ENCODE data around the gene TREML1. TPM values are rescaled to one million over a fixed set of nuclear protein-coding genes. Genes with fewer than 3 reads are reported as not detected.

The TREML1 gene, protein sequence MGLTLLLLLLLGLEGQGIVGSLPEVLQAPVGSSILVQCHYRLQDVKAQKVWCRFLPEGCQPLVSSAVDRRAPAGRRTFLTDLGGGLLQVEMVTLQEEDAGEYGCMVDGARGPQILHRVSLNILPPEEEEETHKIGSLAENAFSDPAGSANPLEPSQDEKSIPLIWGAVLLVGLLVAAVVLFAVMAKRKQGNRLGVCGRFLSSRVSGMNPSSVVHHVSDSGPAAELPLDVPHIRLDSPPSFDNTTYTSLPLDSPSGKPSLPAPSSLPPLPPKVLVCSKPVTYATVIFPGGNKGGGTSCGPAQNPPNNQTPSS
- polyA plus RNA-seq (2013, experiment 1 of 2): not detected
- polyA plus RNA-seq (2013, experiment 2 of 2): not detected

DNA sequence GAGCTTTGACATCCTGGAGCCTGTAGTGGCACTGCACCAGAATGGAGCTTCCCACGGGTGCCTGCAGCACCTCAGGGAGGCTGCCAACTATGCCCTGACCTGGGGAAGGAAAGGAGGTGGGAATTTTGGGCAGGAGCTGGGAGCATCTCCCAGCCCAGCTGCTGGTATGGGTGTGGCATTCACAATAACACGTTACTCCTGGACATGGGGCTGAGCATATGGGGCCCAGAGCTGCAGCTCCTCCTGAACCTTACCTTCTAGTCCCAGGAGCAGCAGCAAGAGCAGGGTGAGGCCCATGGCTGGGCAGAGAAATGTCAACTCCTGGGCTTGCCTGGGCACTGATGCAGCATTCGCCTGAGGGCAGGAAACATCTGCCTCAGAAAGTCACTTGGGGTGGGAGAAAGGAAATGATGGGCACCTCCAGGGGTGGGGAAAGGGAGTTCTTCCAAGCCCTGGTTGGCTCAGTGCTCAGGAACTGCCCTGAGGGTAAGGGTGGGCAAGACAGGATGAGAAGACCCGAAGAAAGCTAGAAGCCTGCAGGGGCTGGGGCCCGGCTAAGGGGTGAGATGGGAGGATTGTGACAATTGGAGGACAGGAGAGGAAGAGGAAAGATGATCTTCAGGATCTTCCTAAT is at the start of gene TREML1:
TSS of gene TREML1 (minus strand) at position 356 of the 634 bp plus-strand sequence. CDS start at position 297, 59 bp downstream.
- Histone ChIP-seq H3K23ac (ENCODE audit: low read depth, low read length, poor library complexity) (peak within 1 kb of the TSS; percentile 18), H3K36me3 (replicated peaks in 1 of 2; ENCODE audit: control insufficient read depth in 2 of 2, insufficient read depth in 2 of 2, low read length in 2 of 2) (no peaks in the 10 kb centered on the region), H3K18ac (ENCODE audit: low read length) (peak within 1 kb of the TSS; percentile 27), H2BK5ac (ENCODE audit: low read length) (no peak within 1 kb of the TSS), H3K4me2 (ENCODE audit: insufficient read depth, low read length, poor library complexity, severe bottlenecking) (no peak within 1 kb of the TSS), H2BK120ac (ENCODE audit: low read depth, low read length) (no peak within 1 kb of the TSS), H3K27me3 (ENCODE audit: control insufficient read depth in 3 of 3, insufficient read depth in 3 of 3, low read depth in 1 of 3, low read length in 3 of 3) (peaks cover 0 to 14% (median 0%) of the 10 kb centered on the region in 3 experiments), H4K91ac (ENCODE audit: low read depth, low read length, poor library complexity) (no peak within 1 kb of the TSS), H2AFZ (ENCODE audit: low read length) (no peak within 1 kb of the TSS), H3K4me3 (ENCODE audit: low read length in 2 of 2) (no peak within 1 kb of the TSS), H3K4me1 (ENCODE audit: control insufficient read depth in 2 of 2, insufficient read depth in 1 of 2, low read depth in 1 of 2, low read length in 2 of 2) (peaks cover 0 to 1% of the 10 kb centered on the region in 2 donors), H3K9me3 (replicated peaks in 1 of 2; ENCODE audit: control insufficient read depth in 2 of 2, insufficient read depth in 1 of 2, low read depth in 1 of 2, low read length in 2 of 2) (no peaks in the 10 kb centered on the region), H3K14ac (ENCODE audit: low read length) (peak within 1 kb of the TSS; percentile 59), H2AK5ac (ENCODE audit: low read depth, low read length) (no peak within 1 kb of the TSS), H4K8ac (ENCODE audit: low read depth, low read length) (no peak within 1 kb of the TSS), H3K4ac (ENCODE audit: low read length) (no peak within 1 kb of the TSS), H3K9ac (ENCODE audit: low read depth, low read length, poor library complexity) (no peak within 1 kb of the TSS), H2BK12ac (ENCODE audit: low read length) (no peak within 1 kb of the TSS), H2BK15ac (ENCODE audit: low read length) (no peak within 1 kb of the TSS), H3K27ac (replicated peaks; ENCODE audit: low read length) (no peak within 1 kb of the TSS), H3K79me1 (ENCODE audit: low read depth, low read length) (no peaks in the 10 kb centered on the region)
- WGBS, 2 donors (ENCODE audit: extremely low coverage in 2 of 2, insufficient read length in 2 of 2, insufficient replicate concordance in 1 of 2): no CpG with 5 or more reads among the region's 5 CpGs
- no peak for DNase-seq (ENCODE audit: low spot score)

DNA sequence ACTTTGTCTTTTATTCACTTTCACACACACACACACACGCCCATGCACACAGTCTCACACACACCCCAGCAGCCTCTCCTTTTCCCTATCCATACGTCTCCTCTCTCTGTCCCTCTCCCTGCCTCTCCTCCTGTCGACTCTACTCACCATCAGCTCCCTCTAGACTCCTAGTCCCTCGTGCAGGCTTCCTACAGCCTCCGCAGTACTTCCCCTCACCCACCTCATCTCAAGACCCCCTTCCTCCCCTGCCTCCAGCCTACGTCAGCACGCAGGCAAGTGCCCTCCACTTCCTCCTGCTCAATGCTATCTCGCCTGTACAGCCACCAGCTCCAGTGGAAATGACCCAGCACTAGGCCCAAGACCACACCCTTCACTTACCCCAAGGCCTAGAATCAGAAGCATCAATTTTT is 47.6 kb upstream of the TREML1 start:
- no peaks in the 10 kb centered on the region for H3K9me3 ChIP-seq (replicated peaks in 1 of 2; ENCODE audit: control insufficient read depth in 2 of 2, insufficient read depth in 1 of 2, low read depth in 1 of 2, low read length in 2 of 2)
- no peak overlapping the region for H3K4me2 ChIP-seq (ENCODE audit: insufficient read depth, low read length, poor library complexity, severe bottlenecking)
- peak overlapping the region; percentile 79 for H4K91ac ChIP-seq (ENCODE audit: low read depth, low read length, poor library complexity)
- no peaks in the 10 kb centered on the region for H3K36me3 ChIP-seq (replicated peaks in 1 of 2; ENCODE audit: control insufficient read depth in 2 of 2, insufficient read depth in 2 of 2, low read length in 2 of 2)
- H3K27ac ChIP-seq (replicated peaks; ENCODE audit: low read length): no peak overlapping the region
- H3K4me3 ChIP-seq (ENCODE audit: low read length in 2 of 2): no peak overlapping the region
- H3K4ac ChIP-seq (ENCODE audit: low read length): no peak overlapping the region
- no peaks in the 10 kb centered on the region for H3K27me3 ChIP-seq (ENCODE audit: control insufficient read depth in 3 of 3, insufficient read depth in 3 of 3, low read depth in 1 of 3, low read length in 3 of 3)
- no peak overlapping the region for H2AK5ac ChIP-seq (ENCODE audit: low read depth, low read length)
- no peak overlapping the region for H3K14ac ChIP-seq (ENCODE audit: low read length)
- no CpG with 5 or more reads among the region's 8 CpGs for WGBS, 2 donors (ENCODE audit: extremely low coverage in 2 of 2, insufficient read length in 2 of 2, insufficient replicate concordance in 1 of 2)
- no peak overlapping the region for H4K8ac ChIP-seq (ENCODE audit: low read depth, low read length)
- no peak overlapping the region for H2BK120ac ChIP-seq (ENCODE audit: low read depth, low read length)
- no peak overlapping the region for H2AFZ ChIP-seq (ENCODE audit: low read length)
- H3K18ac ChIP-seq (ENCODE audit: low read length): peak overlapping the region; percentile 11
- no peak overlapping the region for H2BK12ac ChIP-seq (ENCODE audit: low read length)
- peak overlapping the region; percentile 58 for H3K23ac ChIP-seq (ENCODE audit: low read depth, low read length, poor library complexity)
- no peak overlapping the region for H2BK15ac ChIP-seq (ENCODE audit: low read length)
- H3K4me1 ChIP-seq (ENCODE audit: control insufficient read depth in 2 of 2, insufficient read depth in 1 of 2, low read depth in 1 of 2, low read length in 2 of 2): peaks cover 0 to 8% of the 10 kb centered on the region in 2 donors
- H2BK5ac ChIP-seq (ENCODE audit: low read length): no peak overlapping the region
- no peak overlapping the region for H3K9ac ChIP-seq (ENCODE audit: low read depth, low read length, poor library complexity)
- no peak for DNase-seq (ENCODE audit: low spot score)
- no peaks in the 10 kb centered on the region for H3K79me1 ChIP-seq (ENCODE audit: low read depth, low read length)

DNA sequence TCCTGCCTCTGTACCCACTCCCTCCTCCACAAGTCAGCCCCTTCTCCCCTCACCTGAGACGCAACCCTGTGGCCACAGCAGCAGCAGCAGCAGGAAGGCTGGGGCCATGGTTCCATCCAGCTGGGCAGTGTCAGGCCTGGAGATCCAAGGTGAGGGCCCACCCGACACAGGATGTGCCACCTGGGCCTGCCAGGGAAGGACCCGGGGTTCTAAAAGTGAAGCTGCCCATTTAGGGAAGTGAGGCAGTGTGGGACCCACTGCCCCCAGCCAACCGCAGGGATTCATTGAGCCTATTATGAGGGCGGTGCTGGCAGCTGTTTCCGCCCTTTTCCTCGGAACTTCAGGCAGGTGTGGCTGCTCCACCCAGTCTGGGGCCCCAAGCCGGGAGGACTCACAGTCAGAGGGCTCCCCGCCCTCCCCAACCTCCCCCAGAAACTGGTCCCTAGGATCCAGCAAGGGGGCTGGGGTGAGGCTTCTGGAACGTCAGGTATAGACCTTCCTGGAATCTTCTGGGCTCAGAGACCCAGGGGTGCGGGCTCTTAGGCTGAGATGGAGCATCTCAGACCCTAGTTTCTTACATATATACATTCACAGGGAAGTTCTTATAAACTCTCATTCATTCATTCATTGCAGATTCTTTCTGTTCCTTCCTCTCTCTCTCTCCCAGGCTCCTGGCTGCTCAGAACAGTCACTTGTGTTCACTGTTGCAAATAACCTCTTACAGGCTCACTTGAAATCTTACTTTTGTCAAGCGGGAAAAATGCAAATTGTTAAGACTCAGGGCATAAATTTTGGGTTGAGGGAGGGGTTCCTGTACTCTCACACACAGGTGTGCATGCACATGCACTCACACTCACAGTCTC is 47.0 kb upstream of the TREML1 start, which contains the start of gene TREML2:
TSS of gene TREML2 (minus strand) at position 249 of the 863 bp plus-strand sequence. CDS start at position 108, 141 bp downstream.
- Histone ChIP-seq H2BK15ac (ENCODE audit: low read length) (no peak within 1 kb of the TSS), H2BK120ac (ENCODE audit: low read depth, low read length) (no peak within 1 kb of the TSS), H3K27ac (replicated peaks; ENCODE audit: low read length) (no peak within 1 kb of the TSS), H3K9ac (ENCODE audit: low read depth, low read length, poor library complexity) (no peak within 1 kb of the TSS), H3K4me3 (ENCODE audit: low read length in 2 of 2) (no peak within 1 kb of the TSS), H2BK5ac (ENCODE audit: low read length) (no peak within 1 kb of the TSS), H4K91ac (ENCODE audit: low read depth, low read length, poor library complexity) (peak within 1 kb of the TSS; percentile 79), H3K18ac (ENCODE audit: low read length) (peak within 1 kb of the TSS; percentile 11), H3K4ac (ENCODE audit: low read length) (no peak within 1 kb of the TSS), H2AK5ac (ENCODE audit: low read depth, low read length) (no peak within 1 kb of the TSS), H3K4me1 (ENCODE audit: control insufficient read depth in 2 of 2, insufficient read depth in 1 of 2, low read depth in 1 of 2, low read length in 2 of 2) (peaks cover 0 to 8% of the 10 kb centered on the region in 2 donors), H3K4me2 (ENCODE audit: insufficient read depth, low read length, poor library complexity, severe bottlenecking) (no peak within 1 kb of the TSS), H3K23ac (ENCODE audit: low read depth, low read length, poor library complexity) (peak within 1 kb of the TSS; percentile 58), H2AFZ (ENCODE audit: low read length) (peak within 1 kb of the TSS; percentile 64), H3K27me3 (ENCODE audit: control insufficient read depth in 3 of 3, insufficient read depth in 3 of 3, low read depth in 1 of 3, low read length in 3 of 3) (no peaks in the 10 kb centered on the region), H3K79me1 (ENCODE audit: low read depth, low read length) (no peaks in the 10 kb centered on the region), H3K36me3 (replicated peaks in 1 of 2; ENCODE audit: control insufficient read depth in 2 of 2, insufficient read depth in 2 of 2, low read length in 2 of 2) (no peaks in the 10 kb centered on the region), H2BK12ac (ENCODE audit: low read length) (no peak within 1 kb of the TSS), H4K8ac (ENCODE audit: low read depth, low read length) (peak within 1 kb of the TSS; percentile 25), H3K14ac (ENCODE audit: low read length) (peak within 1 kb of the TSS; percentile 72), H3K9me3 (replicated peaks in 1 of 2; ENCODE audit: control insufficient read depth in 2 of 2, insufficient read depth in 1 of 2, low read depth in 1 of 2, low read length in 2 of 2) (no peaks in the 10 kb centered on the region)
- DNase-seq (ENCODE audit: low spot score): no peak
- WGBS, 2 donors (ENCODE audit: extremely low coverage in 2 of 2, insufficient read length in 2 of 2, insufficient replicate concordance in 1 of 2): no CpG with 5 or more reads among the region's 12 CpGs
